GM19397 (cell line): ENCODE data around the gene ATAD3C.
"Not testable (repeated sequence)": the region's sequence is repeated elsewhere in the genome, so short reads cannot be mapped to it uniquely, and the experiment has no call there.

Experiments used
- ATAC-seq: cut with Tn5 transposase; IDR thresholded peaks from one replicate; pipeline ENCODE4 v1.9.1; 2021; ENCODE audit warnings: mild to moderate bottlenecking, moderate library complexity; ENCODE audit not compliant: unreplicated experiment

Gene ATAD3C

GRCh38 chr1:1418464-1419362 is 30.8 kb upstream of the ATAD3C start:
- no peak for ATAC-seq

- no peak for ATAC-seq
Observed at GRCh38 chr1:1419363-1419812, 30.1 kb upstream of the ATAD3C start.

GRCh38 chr1:1419813-1420653 is 29.5 kb upstream of the ATAD3C start:
- no peak for ATAC-seq

DNA sequence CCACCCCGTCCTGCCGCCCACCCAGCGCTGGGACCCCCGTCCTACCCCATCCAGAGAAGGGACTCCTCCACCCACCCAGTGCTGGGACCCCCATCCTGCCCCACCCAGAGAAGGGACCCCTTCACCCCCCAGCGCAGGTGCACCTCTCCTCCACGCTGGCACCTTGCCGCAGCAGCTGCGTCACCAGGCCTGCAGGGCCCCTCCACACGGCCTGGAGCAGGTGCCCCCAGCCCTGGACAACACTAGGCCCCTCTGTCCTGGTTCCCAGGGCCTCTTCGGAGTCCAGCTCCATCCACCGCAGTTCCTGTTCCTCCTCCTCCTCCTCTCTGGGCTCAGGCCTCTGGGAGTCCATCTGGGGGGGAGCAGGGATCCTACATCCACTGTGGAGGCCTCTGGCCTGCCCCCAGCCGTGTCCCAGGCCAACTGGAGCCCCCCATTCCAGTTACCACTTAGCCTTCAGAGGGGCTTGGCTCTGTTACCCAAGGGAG is 28.8 kb upstream of the ATAD3C start:
- ATAC-seq = no peak

GRCh38 chr1:1421147-1421906 is 28.2 kb upstream of the ATAD3C start, which contains the start of gene ANKRD65:
TSS of gene ANKRD65 (minus strand) at chr1:1421276. CDS start at chr1:1421005, 271 bp downstream.
- no peak for ATAC-seq

DNA sequence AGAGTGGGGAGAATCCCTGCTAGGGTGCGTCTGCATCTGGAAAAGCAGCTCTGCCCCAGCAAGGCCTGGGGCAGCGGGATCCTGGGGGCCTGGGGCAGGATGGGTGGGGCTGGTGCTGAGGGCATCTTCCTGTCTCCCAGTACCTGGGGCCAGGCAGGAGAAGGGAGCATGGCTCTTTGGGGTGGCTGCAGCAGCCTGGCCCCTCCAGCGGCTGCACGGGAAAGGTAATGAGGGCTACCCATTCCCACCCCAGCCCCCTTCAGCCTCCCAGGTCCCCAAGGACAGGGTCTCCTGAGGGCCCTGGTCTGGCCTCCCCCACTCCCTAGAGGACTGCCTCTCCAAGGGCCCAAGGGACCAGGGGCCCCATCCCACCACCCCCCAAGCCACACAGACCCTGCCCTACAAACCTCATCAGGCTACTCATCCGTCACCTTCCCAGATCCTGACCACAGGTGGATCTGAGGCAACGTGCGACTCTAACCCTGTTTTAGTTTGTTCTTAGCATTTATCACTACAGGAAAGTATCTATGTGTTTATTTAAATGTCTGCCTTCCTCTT is 27.5 kb upstream of the ATAD3C start:
- no peak for ATAC-seq

- no peak for ATAC-seq
Observed at GRCh38 chr1:1422465-1423244, 26.8 kb upstream of the ATAD3C start.

DNA sequence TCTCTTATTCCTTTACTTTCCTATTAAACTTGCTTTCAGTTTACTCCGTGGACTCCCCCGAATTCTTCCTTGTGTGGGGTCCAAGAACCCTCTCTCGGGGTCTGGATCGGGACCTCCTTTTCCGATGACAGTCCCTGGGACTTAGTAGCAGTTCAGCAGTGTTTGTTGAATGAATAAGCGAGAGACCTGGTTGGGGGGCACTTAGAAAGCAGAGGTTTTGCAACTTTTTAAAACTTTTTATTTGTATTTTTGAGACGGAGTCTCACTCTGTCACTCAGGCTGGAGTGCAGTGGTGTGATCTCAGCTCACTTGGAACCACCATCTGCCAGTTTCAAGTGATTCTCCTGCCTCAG is 26.3 kb upstream of the ATAD3C start:
- no peak for ATAC-seq

- ATAC-seq = no peak
Observed at GRCh38 chr1:1424707-1425106, 24.8 kb upstream of the ATAD3C start.

- no peak for ATAC-seq
Observed at GRCh38 chr1:1425426-1425752, 24.1 kb upstream of the ATAD3C start.

DNA sequence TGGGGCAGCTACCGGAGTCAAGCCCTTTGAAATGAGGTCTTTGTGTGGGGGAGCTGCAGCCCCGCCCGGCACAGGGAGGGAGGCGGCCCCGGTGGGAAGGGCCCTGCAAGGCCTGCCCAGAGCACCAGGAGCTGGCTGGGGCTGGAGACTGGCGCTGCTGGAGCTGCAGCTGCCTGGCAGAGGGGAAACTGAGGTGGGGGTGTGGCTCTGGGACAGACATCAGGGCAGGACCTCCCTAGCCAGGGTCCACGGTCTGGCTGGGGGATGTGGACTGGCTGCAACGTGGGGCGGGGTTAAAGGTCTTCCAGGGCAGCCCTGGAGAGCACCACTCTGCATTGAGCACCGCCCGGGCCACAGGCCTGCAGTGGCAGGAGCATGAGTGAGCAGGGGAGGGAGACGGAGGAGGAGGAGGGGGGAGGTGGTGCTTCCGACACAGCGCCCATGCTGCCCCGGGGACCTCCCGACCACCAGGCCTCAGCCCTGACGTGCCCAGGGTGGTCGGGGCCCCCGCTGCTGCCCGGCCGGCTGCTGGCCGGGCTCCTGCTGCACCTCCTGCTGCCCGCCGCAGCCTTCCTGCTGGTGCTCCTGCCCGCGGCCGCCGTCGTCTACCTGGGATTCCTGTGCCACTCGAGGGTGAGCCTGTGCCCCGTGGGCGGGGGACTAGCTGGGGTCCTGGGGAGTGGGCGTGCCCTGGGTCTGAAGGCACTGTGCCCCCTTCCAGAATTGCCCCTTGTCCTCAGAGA is 23.6 kb upstream of the ATAD3C start:
- ATAC-seq = no peak

- ATAC-seq = no peak
Observed at GRCh38 chr1:1426496-1427105, 22.9 kb upstream of the ATAD3C start.

- ATAC-seq = no peak
Observed at GRCh38 chr1:1427106-1427819, 22.2 kb upstream of the ATAD3C start.

GRCh38 chr1:1427820-1428148 is 21.7 kb upstream of the ATAD3C start:
- no peak for ATAC-seq

- ATAC-seq = no peak
Observed at GRCh38 chr1:1428174-1428573, 21.3 kb upstream of the ATAD3C start.

DNA sequence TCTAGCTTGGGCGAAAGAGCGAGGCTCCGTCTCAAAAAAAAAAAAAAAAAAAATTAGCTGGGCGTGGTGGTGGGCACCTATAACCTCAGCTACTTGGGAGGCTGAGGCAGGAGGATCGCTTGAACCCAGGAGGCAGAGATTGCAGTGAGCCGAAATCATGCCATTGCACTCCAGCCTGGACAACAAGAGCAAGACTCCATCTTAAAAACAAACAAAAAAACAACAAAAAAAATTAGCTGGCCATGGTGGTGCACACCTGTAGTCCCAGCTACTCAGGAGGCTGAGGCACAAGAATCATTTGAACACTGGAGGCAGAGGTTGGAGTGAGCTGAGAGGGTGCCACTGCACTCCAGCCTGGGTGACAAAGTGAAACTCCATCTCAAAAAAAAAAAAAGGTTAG is 20.5 kb upstream of the ATAD3C start:
- not testable (repeated sequence) for ATAC-seq

DNA sequence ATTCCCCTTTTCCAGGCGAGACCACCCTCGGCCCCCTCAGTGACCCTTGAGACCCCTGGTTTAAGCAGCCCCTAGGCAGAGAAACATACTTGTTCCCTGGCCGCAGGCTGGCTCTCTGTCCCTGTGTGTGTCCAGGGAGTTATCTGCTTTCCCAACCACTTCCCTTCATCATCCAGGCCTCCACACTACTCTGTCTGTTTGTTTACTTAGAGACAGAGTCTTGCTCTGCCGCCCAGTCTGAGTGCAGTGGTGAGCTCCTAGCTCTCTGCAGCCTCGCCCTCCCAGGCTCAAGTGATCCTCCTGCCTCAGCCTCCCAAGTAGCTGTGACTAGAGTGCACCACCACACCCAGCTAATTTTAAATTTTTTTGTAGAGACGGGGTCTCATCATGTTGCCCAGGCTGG is 19.8 kb upstream of the ATAD3C start:
- ATAC-seq = no peak
